Astrocyte of the spinal cord (primary cell): ENCODE data around the gene DUS1L.

Experiments used
- DNase-seq: peaks from one replicate; pipeline ENCODE4 v3.0.0; 2011; ENCODE audit warnings: low read depth, low spot score
- H3K4me3 ChIP-seq: 2 replicates; pipeline ENCODE4 v1.5.1; 2011; ENCODE audit warnings: low read depth, mild to moderate bottlenecking, low read length, moderate library complexity
- in situ Hi-C: cut with HindIII; loops from 2 replicates; pipeline ENCODE4 v1.10.0; 2017; ENCODE audit warnings: low sequenced_read_pairs
- TF ChIP-seq, protein P1 (sequence below): IDR thresholded peaks from 2 replicates; pipeline ENCODE4 v1.5.1; 2012; ENCODE audit warnings: low read depth, mild to moderate bottlenecking, low read length, inconsistent platforms

DUS1L gene

DNA sequence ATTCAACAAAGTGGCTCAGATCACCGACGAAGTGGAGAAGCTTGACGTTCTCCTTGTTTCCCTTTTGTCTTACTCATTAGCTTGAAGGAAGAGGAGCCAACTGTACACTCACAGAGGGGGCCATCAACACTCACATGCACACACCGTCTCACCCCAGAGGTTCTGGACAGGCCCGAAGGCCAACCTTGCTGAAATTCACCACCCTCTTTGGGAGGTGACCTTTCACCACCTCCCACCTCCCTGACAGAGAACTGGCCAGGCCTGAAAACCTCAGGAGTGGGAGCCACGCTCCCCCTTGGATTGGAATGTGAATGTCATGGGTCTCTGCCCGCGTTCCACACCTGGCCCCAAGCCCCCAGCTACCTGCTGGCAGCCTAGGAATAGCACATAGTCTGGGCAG, 30.1 kb downstream of the DUS1L start:
- in situ Hi-C loops = no loop called here
- TF ChIP-seq, protein P1, sequence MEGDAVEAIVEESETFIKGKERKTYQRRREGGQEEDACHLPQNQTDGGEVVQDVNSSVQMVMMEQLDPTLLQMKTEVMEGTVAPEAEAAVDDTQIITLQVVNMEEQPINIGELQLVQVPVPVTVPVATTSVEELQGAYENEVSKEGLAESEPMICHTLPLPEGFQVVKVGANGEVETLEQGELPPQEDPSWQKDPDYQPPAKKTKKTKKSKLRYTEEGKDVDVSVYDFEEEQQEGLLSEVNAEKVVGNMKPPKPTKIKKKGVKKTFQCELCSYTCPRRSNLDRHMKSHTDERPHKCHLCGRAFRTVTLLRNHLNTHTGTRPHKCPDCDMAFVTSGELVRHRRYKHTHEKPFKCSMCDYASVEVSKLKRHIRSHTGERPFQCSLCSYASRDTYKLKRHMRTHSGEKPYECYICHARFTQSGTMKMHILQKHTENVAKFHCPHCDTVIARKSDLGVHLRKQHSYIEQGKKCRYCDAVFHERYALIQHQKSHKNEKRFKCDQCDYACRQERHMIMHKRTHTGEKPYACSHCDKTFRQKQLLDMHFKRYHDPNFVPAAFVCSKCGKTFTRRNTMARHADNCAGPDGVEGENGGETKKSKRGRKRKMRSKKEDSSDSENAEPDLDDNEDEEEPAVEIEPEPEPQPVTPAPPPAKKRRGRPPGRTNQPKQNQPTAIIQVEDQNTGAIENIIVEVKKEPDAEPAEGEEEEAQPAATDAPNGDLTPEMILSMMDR = no peak
- no peak overlapping the region for H3K4me3 ChIP-seq
- no peak for DNase-seq

DNA sequence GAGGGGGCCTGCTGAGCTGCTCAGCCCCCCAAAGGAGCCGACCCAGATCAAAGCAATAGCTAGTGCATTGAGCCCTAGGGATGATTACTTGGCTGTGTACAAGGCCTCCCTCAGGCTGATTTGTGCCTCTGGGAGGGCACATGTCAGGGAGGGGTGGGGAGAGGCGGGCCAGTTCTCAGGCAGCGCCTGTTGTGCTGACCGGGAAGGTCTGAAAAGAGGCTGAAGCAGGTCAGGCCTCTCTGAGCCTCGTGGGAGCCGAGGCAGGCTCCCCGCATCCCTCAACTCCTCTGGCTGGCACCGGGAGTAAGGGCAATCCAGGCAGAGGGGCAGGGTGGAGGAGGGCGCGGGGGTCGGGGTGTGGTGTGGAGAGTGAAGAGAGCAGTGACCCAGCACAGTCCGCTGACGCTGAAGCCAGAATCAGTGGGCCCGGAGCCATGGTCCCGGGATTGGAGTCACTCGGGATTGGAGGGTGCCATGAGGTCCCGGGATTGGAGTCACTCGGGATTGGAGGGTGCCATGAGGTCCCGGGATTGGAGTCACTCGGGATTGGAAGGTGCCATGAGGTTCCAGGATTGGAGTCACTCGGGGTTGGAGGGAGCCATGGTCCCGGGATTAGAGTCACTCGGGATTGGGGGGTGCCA, 31.1 kb downstream of the DUS1L start:
- no peak for DNase-seq
- no peak overlapping the region for H3K4me3 ChIP-seq
- TF ChIP-seq, protein P1 = no peak
- in situ Hi-C loops = no loop called here

DNA sequence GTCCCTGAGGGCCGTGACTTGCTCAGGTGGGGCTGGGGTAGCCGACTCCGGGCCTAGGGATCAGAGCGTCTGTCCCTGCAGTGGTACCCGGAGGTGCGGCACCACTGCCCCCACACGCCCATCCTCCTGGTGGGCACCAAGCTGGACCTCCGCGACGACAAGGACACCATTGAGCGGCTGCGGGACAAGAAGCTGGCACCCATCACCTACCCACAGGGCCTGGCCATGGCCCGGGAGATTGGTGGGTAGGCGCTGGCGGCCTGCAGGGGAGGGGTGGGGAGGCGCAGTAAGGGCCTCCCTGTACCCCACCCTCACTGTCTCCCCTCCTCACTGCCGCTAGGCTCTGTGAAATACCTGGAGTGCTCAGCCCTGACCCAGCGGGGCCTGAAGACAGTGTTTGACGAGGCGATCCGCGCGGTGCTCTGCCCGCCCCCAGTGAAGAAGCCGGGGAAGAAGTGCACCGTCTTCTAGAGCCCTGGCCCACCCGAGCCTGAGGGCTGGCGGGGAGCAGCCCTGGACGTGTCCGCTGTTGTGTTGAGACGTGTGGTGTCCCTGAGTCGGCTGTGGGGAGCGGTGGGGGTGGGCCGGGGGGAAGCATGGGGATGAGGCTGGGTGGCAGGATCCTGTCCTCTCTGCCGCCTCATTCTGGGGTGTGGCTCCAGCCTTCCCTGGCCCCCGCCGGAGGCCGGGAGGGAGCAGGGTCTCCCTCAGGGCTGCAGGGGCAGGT, 32.1 kb downstream of the DUS1L start:
- no peak for DNase-seq
- in situ Hi-C loops = no loop called here
- TF ChIP-seq, protein P1 = no peak
- H3K4me3 ChIP-seq = no peak overlapping the region

DNA sequence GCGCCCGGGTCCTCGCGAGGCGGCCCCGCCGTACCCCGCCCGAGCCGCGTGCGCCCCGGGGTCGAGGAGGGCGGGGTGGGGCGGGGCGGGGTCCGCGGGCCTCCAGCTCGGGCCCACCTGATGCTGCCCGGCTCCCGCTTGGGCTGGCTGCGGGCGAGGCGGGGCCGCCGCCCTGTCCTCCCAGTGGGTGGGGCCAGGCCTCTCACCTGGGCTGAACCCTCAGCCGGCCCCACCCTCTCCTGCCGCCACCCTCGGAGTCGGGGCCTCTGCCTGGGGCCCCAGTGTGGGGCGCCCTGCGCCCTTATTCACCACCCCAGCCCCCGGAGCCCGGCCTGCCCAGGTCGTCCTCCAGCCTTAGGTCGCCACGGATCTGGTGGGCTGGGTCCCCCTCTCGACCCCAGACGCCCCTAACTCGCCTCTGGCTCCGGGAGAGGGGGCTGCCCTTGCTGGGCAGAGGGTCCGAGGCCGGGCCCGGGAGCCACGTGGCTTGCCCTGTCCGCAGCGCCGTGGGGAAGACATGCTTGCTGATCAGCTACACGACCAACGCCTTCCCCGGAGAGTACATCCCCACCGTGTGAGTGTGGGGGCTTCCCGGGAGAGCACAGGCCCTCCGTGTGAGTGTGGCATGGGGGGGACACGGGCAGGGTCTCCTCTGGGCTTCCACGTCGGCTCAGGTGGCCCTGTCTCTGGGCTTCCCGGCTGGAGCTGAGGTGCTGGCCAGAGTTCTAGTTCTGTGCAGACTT, 33.5 kb downstream of the DUS1L start:
- TF ChIP-seq, protein P1 = no peak
- DNase-seq = no peak
- in situ Hi-C loops = no loop called here
- peak overlapping the region; percentile 60 for H3K4me3 ChIP-seq

DNA sequence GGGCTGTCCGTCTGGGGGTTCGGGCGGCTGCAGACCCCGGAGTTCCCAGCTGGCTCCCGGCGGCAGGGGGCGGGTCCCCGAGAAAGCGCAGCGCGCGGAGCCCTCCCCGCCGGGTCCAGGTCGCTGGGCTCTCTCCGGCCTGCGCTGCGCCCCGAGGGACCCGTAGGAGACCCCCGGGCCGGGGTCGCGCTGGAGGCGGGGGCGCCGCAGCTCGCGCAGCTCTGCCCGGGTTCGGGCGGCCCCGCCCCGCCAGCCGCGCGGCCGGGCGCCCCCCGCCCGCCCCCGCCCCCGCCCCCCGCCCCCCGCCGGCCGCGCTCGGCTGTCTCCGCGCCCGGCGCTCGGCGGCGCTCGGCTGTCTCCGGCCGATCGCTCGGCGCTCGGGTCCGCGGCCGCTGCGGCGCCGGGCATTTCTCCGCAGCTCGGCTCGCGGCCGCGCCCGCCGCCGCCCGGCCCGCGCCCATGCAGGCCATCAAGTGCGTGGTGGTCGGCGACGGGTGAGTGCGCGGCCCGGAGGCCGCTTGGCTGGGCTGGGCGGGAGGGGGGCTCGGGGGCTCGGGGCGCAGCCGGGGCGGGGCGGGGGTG, 34.2 kb downstream of the DUS1L start, which contains the start of gene RAC3:
TSS of gene RAC3 (plus strand) at position 376 of the 582 bp plus-strand sequence. CDS start at position 460, 84 bp downstream.
- H3K4me3 ChIP-seq = peak within 1 kb of the TSS; percentile 60
- in situ Hi-C loops = no loop called here
- DNase-seq = no peak
- TF ChIP-seq, protein P1 = no peak
